Cardiac ventricle fibroblast (primary cell): ENCODE measurements around the gene SNRPF. TPM values are rescaled to one million over a fixed set of nuclear protein-coding genes. Genes with fewer than 3 reads are reported as not detected.

Source experiments
- total RNA-seq: library from RNA; depleted of rRNA; stranded (reverse); fragments of >200 nt; gene quantifications from 2 replicates; pipeline ENCODE4 v1.2.3, GENCODE V29; 2015

SNRPF gene
- total RNA-seq = 6.2 and 7.3 TPM in 2 replicates

GRCh38 chr12:95858451-95859343 lies at the start of gene SNRPF:
TSS of gene SNRPF (plus strand) at chr12:95858952. CDS start at chr12:95859074, 122 bp downstream.

Other genes with a start within 250 kb of the SNRPF start
- 2.2 and 2.9 TPM in 2 replicates for gene NTN4, start 68.2 kb upstream of the SNRPF start, total RNA-seq
- not detected in 2 replicates for gene CCDC38, start 83.7 kb downstream of the SNRPF start, total RNA-seq
- gene AMDHD1, start 84.4 kb downstream of the SNRPF start, total RNA-seq = not detected in 2 replicates
- 0.05 TPM in 1 of 2 replicates, not detected in the other for gene HAL, start 137.4 kb downstream of the SNRPF start, total RNA-seq
- gene LTA4H, start 176.6 kb downstream of the SNRPF start, total RNA-seq = 74.5 and 75.1 TPM in 2 replicates